HepG2 (cell line): ENCODE measurements around the gene RIMOC1. TPM values are rescaled to one million over a fixed set of nuclear protein-coding genes. Genes with fewer than 3 reads are reported as not detected.

ENCODE experiments used
- ATAC-seq: fragments of 200-7000 bp; cut with Tn5 transposase; 3 replicates; pipeline ENCODE4 v1.9.1; 2020; ENCODE audit warnings: mild to moderate bottlenecking, moderate library complexity
- BruUV-seq: library from RNA; stranded (reverse); fragments of 400-500 nt; replicated peaks from 2 replicates; lab custom pipeline; 2021; lab: Mats Ljungman, UMichigan
- CTCF ChIA-PET: fragments of 300-600 bp; formaldehyde crosslinking; extraction: SDS; loops from one replicate; lab custom pipeline; 2021; ENCODE audit warnings: low total read pairs, inconsistent platforms, low intra/inter-chr PET ratio; lab: Yijun Ruan, JAX
- POLR2A ChIA-PET: fragments of 350-600 bp; sonication (Branson Sonifier 250); formaldehyde crosslinking; loops from one replicate; lab custom pipeline; 2020; ENCODE audit warnings: antibody characterized with exemption, inconsistent platforms; lab: Yijun Ruan, JAX
- DNase-seq: peaks from one replicate; pipeline ENCODE4 v3.0.0-alpha.2; 2015; ENCODE audit warnings: low spot score
- FAIRE-seq: peaks from 3 replicates; lab custom pipeline; 2011; peaks lifted over from hg19 to GRCh38; lab: Jason Lieb, UNC
- H2AFZ ChIP-seq: one replicate; pipeline ENCODE4 v1.6.1; 2011; ENCODE audit warnings: low read length, inconsistent platforms
- H3K27ac ChIP-seq: fragments of 300-600 bp; 3 replicates; pipeline ENCODE4 v1.8.0; 2011; ENCODE audit warnings: mixed run types, mild to moderate bottlenecking, mixed read lengths, low read length, inconsistent platforms; ENCODE audit not compliant: insufficient read depth; ENCODE audit errors: extremely low read length
- H3K27me3 ChIP-seq, 2 experiments: fragments of 200-600 bp in 1 of 2; 2 replicates in 1 of 2; 3 replicates in 1 of 2; pipeline versions ENCODE4 v1.6.0 to v1.8.0; 2011; ENCODE audit warnings: low read length in 2 of 2, mild to moderate bottlenecking in 2 of 2, moderate library complexity in 2 of 2, inconsistent platforms in 1 of 2; ENCODE audit not compliant: insufficient read depth in 2 of 2, control insufficient read depth in 1 of 2
- H3K36me3 ChIP-seq, 2 experiments: fragments of 200-600 bp in 1 of 2; replicated peaks in 1 of 2; 2 replicates in 1 of 2; 3 replicates in 1 of 2; pipeline versions ENCODE4 v1.5.1 to v1.8.0; 2011; ENCODE audit warnings: low read length in 2 of 2, inconsistent platforms in 1 of 2; ENCODE audit not compliant: insufficient read depth in 2 of 2, control insufficient read depth in 1 of 2
- H3K4me1 ChIP-seq: 2 replicates; pipeline ENCODE4 v1.5.1; 2012; ENCODE audit warnings: low read length, inconsistent platforms; ENCODE audit not compliant: insufficient read depth
- H3K4me2 ChIP-seq: 2 replicates; pipeline ENCODE4 v1.6.0; 2011; ENCODE audit warnings: low read depth, low read length, inconsistent platforms
- H3K4me3 ChIP-seq, 3 experiments: fragments of 200-600 bp in 1 of 3; sonication (generic), shearing (Covaris generic) in 1 of 3; replicated peaks in 1 of 3; 2 replicates each; pipeline ENCODE4 v1.5.1; 2011 to 2016; ENCODE audit warnings: low read length in 3 of 3, inconsistent platforms in 2 of 3, low read depth in 2 of 3, mild to moderate bottlenecking in 2 of 3, control low read depth in 1 of 3, mixed read lengths in 1 of 3; ENCODE audit not compliant: insufficient read depth in 1 of 3
- H3K79me2 ChIP-seq: one replicate; pipeline ENCODE4 v1.6.1; 2011; ENCODE audit warnings: low read length, inconsistent platforms; ENCODE audit not compliant: insufficient read depth
- H3K9ac ChIP-seq: 2 replicates; pipeline ENCODE4 v1.6.0; 2011; ENCODE audit warnings: mild to moderate bottlenecking, low read depth, low read length, inconsistent platforms; ENCODE audit not compliant: insufficient read depth
- H3K9me3 ChIP-seq: 2 replicates; pipeline ENCODE4 v1.5.1; 2012; ENCODE audit warnings: mild to moderate bottlenecking, low read length
- H4K20me1 ChIP-seq: 2 replicates; pipeline ENCODE4 v1.6.0; 2011; ENCODE audit warnings: inconsistent platforms, mild to moderate bottlenecking, low read length, moderate library complexity; ENCODE audit not compliant: insufficient read depth
- AGO1 ChIP-seq: fragments of 200-400 bp; formaldehyde crosslinking; IDR thresholded peaks from 2 replicates; pipeline ENCODE4 v1.6.1; 2017; ENCODE audit warnings: mild to moderate bottlenecking, low read depth, low read length, moderate library complexity; ENCODE audit not compliant: poor library complexity, severe bottlenecking
- CCDC6 ChIP-seq: sonication (generic); formaldehyde crosslinking; IDR thresholded peaks from 2 replicates; pipeline ENCODE4 v1.8.1; 2022; ENCODE audit warnings: mild to moderate bottlenecking, missing genetic modification reagents, moderate library complexity
- MIXL1 ChIP-seq: IDR thresholded peaks from 2 replicates; pipeline ENCODE4 v1.6.1; 2016
- NCOA1 ChIP-seq: sonication (generic); formaldehyde crosslinking; IDR thresholded peaks from 2 replicates; pipeline ENCODE4 v1.9.0; 2021; ENCODE audit warnings: missing genetic modification reagents
- SRSF1 ChIP-seq: fragments of 200-400 bp; formaldehyde crosslinking; optimal IDR thresholded peaks from 2 replicates; pipeline ENCODE3; 2017; ENCODE audit warnings: mild to moderate bottlenecking, low read depth, low read length, moderate library complexity
- SUZ12 ChIP-seq: fragments of 150-350 bp; IDR thresholded peaks from 2 replicates; pipeline ENCODE4 v1.6.1; 2014; ENCODE audit warnings: low read depth, low read length
- YEATS4 ChIP-seq: sonication (generic); formaldehyde crosslinking; IDR thresholded peaks from 2 replicates; pipeline ENCODE4 v1.4.0; 2020; ENCODE audit warnings: missing genetic modification reagents, borderline replicate concordance
- ZNF260 ChIP-seq: sonication (generic); formaldehyde crosslinking; IDR thresholded peaks from 2 replicates; pipeline ENCODE4 v1.4.0; 2020; ENCODE audit warnings: missing genetic modification reagents, low read depth, mild to moderate bottlenecking, borderline replicate concordance
- ZNF331 ChIP-seq: sonication (generic); formaldehyde crosslinking; IDR thresholded peaks from 2 replicates; pipeline ENCODE4 v1.4.0; 2020; ENCODE audit warnings: missing genetic modification reagents
- ZNF367 ChIP-seq: sonication (generic); formaldehyde crosslinking; IDR thresholded peaks from 2 replicates; pipeline ENCODE4 v1.4.0; 2020; ENCODE audit warnings: missing genetic modification reagents, borderline replicate concordance
- ZNF556 ChIP-seq: sonication (generic); formaldehyde crosslinking; IDR thresholded peaks from 2 replicates; pipeline ENCODE4 v1.4.0; 2020; ENCODE audit warnings: mild to moderate bottlenecking, missing genetic modification reagents, borderline replicate concordance
- WGBS: methylation state at CpG from one replicate; pipeline ENCODE4 v1.1.6; 2017; ENCODE audit warnings: low lambda C conversion rate; 5-methylcytosine and 5-hydroxymethylcytosine counted together
- in situ Hi-C: cut with HindIII; loops from 2 replicates; pipeline ENCODE4 v1.10.0; 2017; ENCODE audit warnings: low pct_unique_long_range_greater_than_20kb; ENCODE audit not compliant: extremely low pct_ligation_motif_present
- intact Hi-C: fragments of 100-400 bp; cut with micrococcal nuclease; formaldehyde crosslinking; loops from one replicate; pipeline ENCODE4 v1.10.0; 2022; ENCODE audit not compliant: unreplicated experiment
- polyA plus RNA-seq, 8 experiments: library from polyadenylated mRNA; depleted of rRNA in 3 of 8; stranded (reverse) in 7 of 8; unstranded in 1 of 8; fragments of >200 nt; fragmentation: Illumina TruSeq in 4 of 8; extraction: Trizol in 4 of 8; gene quantifications; 2 replicates each; pipeline versions ENCODE4 v1.2.1 to v1.2.3, GENCODE V29; 2011 to 2016; ENCODE audit warnings: low read depth in 4 of 8, missing spikeins in 1 of 8, mixed read lengths in 1 of 8; ENCODE audit not compliant: insufficient read depth in 1 of 8
- total RNA-seq, 5 experiments: library from RNA; depleted of rRNA; stranded (reverse); fragments of >200 nt; fragmentation: Illumina TruSeq; extraction: Trizol; gene quantifications; 2 replicates each; pipeline ENCODE4 v1.2.3, GENCODE V29; 2016; ENCODE audit warnings: low read depth in 1 of 5
- TF ChIP-seq, protein P1 (sequence below): sonication (generic); formaldehyde crosslinking; IDR thresholded peaks from 2 replicates; pipeline ENCODE4 v1.4.0; 2020; ENCODE audit warnings: missing genetic modification reagents
- TF ChIP-seq, protein P2 (sequence below): sonication (generic); formaldehyde crosslinking; conservative IDR thresholded peaks from 2 replicates; pipeline ENCODE4 v1.4.0; 2020; ENCODE audit warnings: missing genetic modification reagents
- TF ChIP-seq, protein P3 (sequence below): sonication (generic); formaldehyde crosslinking; IDR thresholded peaks from 2 replicates; pipeline ENCODE4 v1.4.0; 2020; ENCODE audit warnings: mild to moderate bottlenecking, missing genetic modification reagents

RIMOC1 gene
- total and polyA plus RNA-seq, 2 of the 13 experiments (the other 11 are each of a cell fraction or from before 2014, with no cell fraction given) = 16.3 to 16.9 TPM

DNA sequence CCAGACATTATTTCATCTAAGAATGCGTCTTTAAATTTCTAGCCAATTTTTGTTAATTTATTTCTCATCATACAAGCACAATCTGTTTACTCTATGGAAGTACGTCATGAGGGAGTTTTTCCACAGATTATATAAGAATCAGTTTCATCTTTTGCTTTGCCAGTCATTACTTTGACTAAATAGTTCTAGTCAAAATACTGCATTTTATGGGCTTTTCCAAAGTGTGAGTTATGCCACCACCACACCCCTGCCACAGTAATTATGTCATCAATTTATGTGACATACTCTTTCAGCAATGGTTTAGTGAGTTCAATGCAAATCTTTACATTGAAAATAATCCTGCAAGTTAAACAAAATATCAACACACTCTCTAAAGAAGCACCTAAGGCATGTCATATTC, 2.0 kb downstream of the RIMOC1 start:
- H4K20me1 ChIP-seq = no peaks in the 10 kb centered on the region
- no TSS peak for BruUV-seq
- no peak for TF ChIP-seq SRSF1
- TF ChIP-seq AGO1 = no peak
- TF ChIP-seq YEATS4 = no peak
- TF ChIP-seq, protein P1, sequence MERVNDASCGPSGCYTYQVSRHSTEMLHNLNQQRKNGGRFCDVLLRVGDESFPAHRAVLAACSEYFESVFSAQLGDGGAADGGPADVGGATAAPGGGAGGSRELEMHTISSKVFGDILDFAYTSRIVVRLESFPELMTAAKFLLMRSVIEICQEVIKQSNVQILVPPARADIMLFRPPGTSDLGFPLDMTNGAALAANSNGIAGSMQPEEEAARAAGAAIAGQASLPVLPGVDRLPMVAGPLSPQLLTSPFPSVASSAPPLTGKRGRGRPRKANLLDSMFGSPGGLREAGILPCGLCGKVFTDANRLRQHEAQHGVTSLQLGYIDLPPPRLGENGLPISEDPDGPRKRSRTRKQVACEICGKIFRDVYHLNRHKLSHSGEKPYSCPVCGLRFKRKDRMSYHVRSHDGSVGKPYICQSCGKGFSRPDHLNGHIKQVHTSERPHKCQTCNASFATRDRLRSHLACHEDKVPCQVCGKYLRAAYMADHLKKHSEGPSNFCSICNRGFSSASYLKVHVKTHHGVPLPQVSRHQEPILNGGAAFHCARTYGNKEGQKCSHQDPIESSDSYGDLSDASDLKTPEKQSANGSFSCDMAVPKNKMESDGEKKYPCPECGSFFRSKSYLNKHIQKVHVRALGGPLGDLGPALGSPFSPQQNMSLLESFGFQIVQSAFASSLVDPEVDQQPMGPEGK (CRISPR knock-in tag) = no peak
- H3K27ac ChIP-seq = no peak overlapping the region
- H3K9me3 ChIP-seq = no peaks in the 10 kb centered on the region
- intact Hi-C loops (no loop called here), in situ Hi-C loops (no loop called here)
- peak overlapping the region; percentile 18; the same call in 1 of the 2 replicates for H3K9ac ChIP-seq
- H3K4me2 ChIP-seq = peak overlapping the region; percentile 75
- peaks cover 5 to 34% of the 10 kb centered on the region in 2 experiments; a peak in 4 of 5 replicates for H3K36me3 ChIP-seq
- ChIA-PET POLR2A (interaction anchor here (2.9 kb wide), 1 partner anchor 19 kb away, joined by 81 read pairs; the partner anchor contains the start of gene FBXO4), CTCF (no interaction called here)
- H3K79me2 ChIP-seq = peaks cover 28% of the 10 kb centered on the region
- FAIRE-seq (no peak), ATAC-seq (no peak), DNase-seq (no peak)
- no peaks in the 10 kb centered on the region; a peak in 1 of 5 replicates for H3K27me3 ChIP-seq
- H3K4me3 ChIP-seq = no peak overlapping the region
- peaks cover 31% of the 10 kb centered on the region for H3K4me1 ChIP-seq
- WGBS = 94% methylated on average over 2 of the region's 2 CpGs
- no peak overlapping the region for H2AFZ ChIP-seq

DNA sequence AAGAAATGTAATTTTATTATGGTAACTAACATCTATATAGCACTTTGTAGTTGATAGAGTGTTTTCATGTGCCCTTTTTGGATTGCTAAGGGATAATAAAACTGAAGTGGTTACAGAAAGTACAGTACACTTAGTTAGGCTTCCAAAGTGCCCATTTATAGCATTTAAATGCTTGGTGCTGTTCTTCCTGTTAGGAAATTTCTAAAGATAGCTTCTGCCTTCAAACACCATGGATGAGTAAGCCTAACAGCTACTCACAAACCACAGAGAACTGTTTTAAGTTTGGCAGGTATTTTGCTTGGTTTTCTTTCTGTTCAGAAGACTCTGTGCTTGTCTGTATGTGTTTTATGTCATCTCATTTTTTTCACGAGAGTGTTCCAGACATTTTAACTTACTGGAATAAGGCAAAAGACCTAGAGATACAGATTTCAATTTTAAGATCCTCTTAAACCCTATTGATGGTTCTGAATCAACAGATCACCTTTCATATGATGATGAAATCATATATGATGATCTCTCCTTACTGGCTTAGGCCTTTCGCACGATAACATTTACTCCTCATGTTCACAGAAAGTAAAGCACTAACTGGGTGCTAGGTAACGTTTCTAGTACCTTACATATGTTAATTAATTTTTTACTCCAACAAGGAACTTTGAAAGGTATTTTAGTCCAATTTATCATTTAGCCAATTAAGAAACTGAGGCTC, 4.4 kb downstream of the RIMOC1 start:
- no TSS peak for BruUV-seq

More for the DNA sequence above, 4.4 kb downstream of the RIMOC1 start:
- Histone ChIP-seq H4K20me1 (no peaks in the 10 kb centered on the region), H3K27me3 (no peaks in the 10 kb centered on the region; a peak in 1 of 5 replicates), H3K9me3 (no peaks in the 10 kb centered on the region), H3K79me2 (peaks cover 28% of the 10 kb centered on the region), H3K4me3 (no peak overlapping the region), H3K27ac (no peak overlapping the region), H3K36me3 (peaks cover 7 to 55% of the 10 kb centered on the region in 2 experiments)
- POLR2A ChIA-PET = no interaction called here
- in situ Hi-C loops = no loop called here
- intact Hi-C loops = no loop called here
- 95% methylated on average over 4 of the region's 4 CpGs for WGBS
- TF ChIP-seq MIXL1 (no peak), SUZ12 (no peak), ZNF367 (no peak), ZNF260 (CRISPR knock-in tag) (no peak), ZNF331 (no peak), ZNF556 (CRISPR knock-in tag) (no peak), NCOA1 (no peak), SRSF1 (no peak), CCDC6 (CRISPR knock-in tag) (no peak)
- TF ChIP-seq, protein P2, sequence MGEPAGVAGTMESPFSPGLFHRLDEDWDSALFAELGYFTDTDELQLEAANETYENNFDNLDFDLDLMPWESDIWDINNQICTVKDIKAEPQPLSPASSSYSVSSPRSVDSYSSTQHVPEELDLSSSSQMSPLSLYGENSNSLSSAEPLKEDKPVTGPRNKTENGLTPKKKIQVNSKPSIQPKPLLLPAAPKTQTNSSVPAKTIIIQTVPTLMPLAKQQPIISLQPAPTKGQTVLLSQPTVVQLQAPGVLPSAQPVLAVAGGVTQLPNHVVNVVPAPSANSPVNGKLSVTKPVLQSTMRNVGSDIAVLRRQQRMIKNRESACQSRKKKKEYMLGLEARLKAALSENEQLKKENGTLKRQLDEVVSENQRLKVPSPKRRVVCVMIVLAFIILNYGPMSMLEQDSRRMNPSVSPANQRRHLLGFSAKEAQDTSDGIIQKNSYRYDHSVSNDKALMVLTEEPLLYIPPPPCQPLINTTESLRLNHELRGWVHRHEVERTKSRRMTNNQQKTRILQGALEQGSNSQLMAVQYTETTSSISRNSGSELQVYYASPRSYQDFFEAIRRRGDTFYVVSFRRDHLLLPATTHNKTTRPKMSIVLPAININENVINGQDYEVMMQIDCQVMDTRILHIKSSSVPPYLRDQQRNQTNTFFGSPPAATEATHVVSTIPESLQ (CRISPR knock-in tag) = no peak
- TF ChIP-seq, protein P3, sequence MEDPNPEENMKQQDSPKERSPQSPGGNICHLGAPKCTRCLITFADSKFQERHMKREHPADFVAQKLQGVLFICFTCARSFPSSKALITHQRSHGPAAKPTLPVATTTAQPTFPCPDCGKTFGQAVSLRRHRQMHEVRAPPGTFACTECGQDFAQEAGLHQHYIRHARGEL (CRISPR knock-in tag) = no peak
- TF ChIP-seq, all 625 proteins: peak for 0
- no peak overlapping the region for H3K9ac ChIP-seq
- CTCF ChIA-PET = no interaction called here
- DNase-seq (no peak), ATAC-seq (no peak), FAIRE-seq (no peak)
- no peak overlapping the region for H3K4me2 ChIP-seq
- peaks cover 23% of the 10 kb centered on the region for H3K4me1 ChIP-seq
- no peak overlapping the region for H2AFZ ChIP-seq
